Stromal cell of bone marrow (primary cell): ENCODE data around the gene RNF123.
"Not testable (repeated sequence)": the region's sequence is repeated elsewhere in the genome, so short reads cannot be mapped to it uniquely, and the experiment has no call there.

Experiments used
- DNase-seq: peaks from one replicate; pipeline ENCODE4 v3.0.0-alpha.2; 2012; ENCODE audit warnings: low read depth

RNF123 gene

GRCh38 chr3:49681232-49681522 lies 8.2 kb upstream of the RNF123 start:
- DNase-seq = no peak

- DNase-seq = no peak
These were observed 7.8 kb upstream of the RNF123 start for GRCh38 chr3:49681543-49681942.

- DNase-seq = no peak
These were observed 6.2 kb upstream of the RNF123 start for GRCh38 chr3:49683162-49683561.

- not testable (repeated sequence) for DNase-seq
These were observed 4.9 kb upstream of the RNF123 start for GRCh38 chr3:49684453-49684852.

DNA sequence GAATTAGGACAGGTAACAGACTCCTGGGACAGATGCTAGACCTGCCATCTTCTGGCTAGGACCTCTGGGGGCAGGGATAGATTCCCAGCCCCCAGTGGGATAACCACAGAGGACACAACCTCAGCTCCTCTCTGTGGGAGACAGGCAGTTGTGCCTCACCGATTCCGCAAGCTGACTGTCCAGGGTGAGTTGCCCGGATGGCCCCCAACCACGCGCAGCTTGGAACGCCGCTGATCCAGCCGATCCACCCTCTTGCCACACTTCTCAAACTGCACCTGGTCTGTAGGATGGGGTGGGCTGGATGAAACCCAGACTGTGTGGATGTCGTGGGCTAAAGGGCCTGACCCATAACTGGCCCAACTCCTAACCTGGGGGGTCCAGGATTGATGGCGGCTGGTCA lies 4.3 kb upstream of the RNF123 start:
- not testable (repeated sequence) for DNase-seq

- not testable (repeated sequence) for DNase-seq
These were observed 3.5 kb upstream of the RNF123 start for GRCh38 chr3:49685846-49686245.

DNA sequence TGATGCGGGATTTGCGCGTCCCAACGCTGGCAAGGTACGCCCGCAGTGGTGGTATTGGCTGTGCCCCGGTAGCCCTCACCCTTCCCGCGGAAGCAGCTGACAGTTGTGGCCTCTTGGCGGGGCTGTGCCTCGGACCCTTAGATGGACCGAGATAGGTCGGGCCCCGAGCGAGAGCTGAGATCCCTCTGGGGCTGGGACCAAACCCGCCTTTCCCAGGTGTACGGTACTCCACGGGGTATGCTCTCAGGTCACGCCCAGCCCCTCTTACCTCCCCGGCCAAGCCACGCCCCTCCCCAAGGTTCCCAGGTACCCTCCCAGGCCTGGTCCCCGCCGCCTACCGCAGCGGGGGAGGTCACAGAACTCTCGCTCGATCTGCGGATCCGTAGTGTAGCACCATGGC lies 3.0 kb upstream of the RNF123 start:
- not testable (repeated sequence) for DNase-seq

DNA sequence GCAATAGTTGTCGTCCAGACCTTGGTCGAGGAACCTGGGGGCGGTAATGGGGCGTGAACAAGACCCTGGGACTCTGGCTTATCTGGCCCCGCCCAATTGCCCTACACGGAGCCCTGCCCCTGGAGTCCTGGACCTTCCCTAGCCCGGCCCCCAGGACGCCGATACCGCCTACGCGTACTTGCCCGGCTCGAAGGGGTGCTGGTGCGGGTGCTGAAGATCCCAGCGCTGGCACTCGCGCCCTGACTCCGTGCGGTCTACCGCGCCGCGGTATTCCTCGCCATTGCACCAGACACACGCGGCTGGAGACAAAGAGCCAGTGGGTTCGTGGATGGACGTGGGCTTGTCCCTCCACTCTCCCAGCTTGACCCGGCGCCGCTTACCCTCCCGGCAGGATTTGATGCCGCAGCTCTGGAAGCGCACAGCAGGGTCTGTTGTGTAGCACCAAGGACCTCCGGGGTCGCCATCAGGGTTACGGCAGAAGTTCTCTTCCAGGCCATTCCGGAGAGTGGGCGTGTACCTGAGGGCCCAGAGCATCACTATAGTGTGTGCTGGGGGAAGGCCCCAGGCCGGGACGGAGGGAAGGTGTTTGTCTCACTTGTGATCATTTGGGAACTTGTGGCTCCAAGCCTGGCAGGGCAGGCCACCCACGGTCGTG lies 2.5 kb upstream of the RNF123 start:
- DNase-seq = not testable (repeated sequence)

GRCh38 chr3:49687424-49687795 lies 1.9 kb upstream of the RNF123 start:
- DNase-seq = not testable (repeated sequence)

DNA sequence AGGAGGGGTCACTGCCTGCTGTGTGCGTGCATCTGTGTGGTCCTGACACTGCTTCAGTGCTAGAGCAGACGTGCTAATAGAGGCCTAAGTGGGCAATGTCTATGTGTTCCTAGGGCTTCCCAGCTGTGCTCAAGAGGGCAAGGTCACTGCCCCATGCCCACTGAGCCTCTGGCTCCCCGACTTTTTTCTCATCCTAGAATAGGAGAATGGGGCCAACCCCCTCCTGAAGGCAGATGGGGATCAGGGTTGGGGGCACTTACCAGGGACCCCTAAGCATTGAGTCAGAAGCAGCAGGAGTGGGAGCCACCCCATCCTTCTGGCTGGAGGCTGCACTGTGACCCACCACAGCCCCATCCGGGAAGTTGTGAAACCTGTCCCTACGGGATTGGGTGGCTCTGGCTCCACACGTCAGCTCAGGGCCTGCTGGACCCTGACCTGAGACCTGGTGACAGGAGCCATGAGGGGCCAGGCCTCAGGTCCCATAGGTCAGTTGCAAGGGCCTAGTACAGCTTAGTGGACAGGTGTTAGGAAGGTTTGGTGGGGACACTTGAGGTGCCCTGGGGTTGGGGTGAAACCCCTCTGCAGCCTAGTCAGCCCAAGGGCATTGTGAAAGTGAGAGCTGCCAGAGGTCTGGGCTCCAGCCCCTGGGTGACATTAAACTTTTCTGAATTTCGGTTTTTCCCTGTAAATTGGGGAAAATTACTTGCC lies 865 bp upstream of the RNF123 start:
- not testable (repeated sequence) for DNase-seq

DNA sequence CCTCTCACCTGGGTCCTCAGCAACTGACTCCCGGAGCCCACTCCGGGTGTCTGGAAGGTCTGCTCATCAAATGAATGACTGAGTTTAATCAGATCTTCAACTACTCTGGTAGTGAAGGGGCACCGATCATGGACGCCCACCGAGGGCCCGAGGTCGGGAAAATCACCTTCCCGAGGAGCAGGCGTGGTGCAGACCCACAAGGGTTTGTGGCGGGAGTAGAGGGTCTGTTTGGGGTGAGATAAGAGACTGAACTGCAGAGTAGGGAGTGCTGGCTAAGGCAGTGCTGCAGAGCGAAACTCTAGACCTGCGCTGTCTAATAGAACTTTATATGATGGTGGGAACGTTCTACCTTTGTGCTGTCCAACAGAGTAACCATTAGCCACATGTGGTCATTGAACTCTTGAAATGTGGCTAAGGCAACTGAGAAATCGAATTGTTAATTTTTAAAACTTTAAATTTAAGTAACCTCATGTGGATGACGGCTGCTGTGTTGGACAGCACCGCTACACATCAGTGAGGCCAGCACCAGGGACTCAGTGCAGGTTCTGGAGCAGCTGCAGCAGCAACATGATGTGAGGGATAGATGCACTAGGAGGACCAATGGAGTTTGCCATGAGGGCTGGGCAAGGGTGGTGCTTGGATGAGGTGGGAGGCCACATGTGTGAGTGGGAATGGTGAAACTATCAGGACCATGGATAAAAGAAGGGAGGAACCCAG lies 709 bp downstream of the RNF123 start:
- DNase-seq = not testable (repeated sequence)

- DNase-seq = not testable (repeated sequence)
These were observed 1.5 kb downstream of the RNF123 start for GRCh38 chr3:49690856-49691255.

- not testable (repeated sequence) for DNase-seq
These were observed 2.1 kb downstream of the RNF123 start for GRCh38 chr3:49691481-49691880.

DNA sequence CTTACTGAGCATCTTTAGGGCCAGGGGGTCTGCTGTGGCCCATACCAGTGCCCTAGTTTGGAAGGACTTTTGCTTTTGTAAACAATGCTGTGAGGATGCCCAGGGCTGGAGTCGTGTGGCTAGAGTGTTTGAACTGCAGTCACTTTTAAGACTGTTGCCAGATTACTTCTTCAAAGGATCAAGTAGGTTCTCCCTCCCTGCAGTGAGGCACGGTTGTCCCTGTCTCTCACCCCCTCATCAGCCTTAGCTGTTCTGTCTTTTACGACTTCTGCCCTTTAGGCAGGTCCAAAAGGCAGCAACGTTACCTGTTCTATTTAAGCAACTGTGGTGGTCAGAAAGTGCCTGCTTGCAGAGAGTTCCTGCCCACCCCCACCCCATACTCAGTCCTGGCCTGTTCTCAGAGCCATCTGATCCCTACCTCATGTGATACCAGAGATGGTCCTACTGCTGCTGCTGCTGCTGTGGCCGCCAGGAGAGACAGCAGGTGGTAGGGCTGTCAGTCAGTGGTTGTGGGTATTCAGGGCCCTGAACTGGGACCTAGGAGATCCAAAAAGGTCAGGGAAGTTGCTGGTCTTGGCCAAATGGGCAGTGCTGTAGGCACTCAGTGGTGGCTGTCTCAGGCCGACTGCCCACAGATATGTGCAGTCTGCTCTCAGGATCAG lies 5.2 kb downstream of the RNF123 start:
- DNase-seq = not testable (repeated sequence)

- DNase-seq = not testable (repeated sequence)
These were observed 6.1 kb downstream of the RNF123 start for GRCh38 chr3:49695350-49696015.

DNA sequence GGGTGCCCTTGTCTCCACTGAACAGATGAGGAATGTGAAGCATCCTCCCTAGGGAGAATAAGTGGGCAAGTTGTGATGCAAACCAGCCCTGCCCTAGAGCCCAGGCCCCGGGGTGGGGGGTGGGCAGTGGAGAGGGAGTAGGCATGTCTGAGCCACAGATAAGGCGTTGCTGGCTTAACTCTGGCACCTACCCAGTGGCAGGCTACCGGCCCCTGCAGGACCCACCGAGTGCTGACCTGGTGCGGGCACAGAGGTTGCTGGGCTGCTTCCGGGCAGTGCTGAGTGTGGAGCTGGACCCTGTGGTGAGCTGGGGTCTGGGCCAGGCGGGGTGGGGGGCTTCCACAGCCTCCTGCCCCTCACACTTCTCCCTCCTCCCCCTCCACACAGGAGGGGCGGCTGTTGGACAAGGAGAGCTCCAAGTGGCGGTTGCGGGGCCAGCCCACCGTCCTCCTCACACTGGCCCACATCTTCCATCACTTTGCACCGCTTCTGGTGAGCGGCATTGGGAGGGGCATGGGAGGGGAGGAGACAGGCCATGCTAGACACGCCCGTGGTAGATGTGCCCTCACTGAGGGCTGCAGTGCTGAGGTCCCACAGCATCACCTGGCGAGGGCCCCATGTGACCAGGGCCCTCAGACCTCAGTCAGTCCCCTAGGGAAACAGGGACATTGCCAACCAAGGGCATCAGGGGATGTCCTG lies 10.1 kb downstream of the RNF123 start:
- no peak for DNase-seq

- DNase-seq = no peak
These were observed 10.7 kb downstream of the RNF123 start for GRCh38 chr3:49700014-49700413.

DNA sequence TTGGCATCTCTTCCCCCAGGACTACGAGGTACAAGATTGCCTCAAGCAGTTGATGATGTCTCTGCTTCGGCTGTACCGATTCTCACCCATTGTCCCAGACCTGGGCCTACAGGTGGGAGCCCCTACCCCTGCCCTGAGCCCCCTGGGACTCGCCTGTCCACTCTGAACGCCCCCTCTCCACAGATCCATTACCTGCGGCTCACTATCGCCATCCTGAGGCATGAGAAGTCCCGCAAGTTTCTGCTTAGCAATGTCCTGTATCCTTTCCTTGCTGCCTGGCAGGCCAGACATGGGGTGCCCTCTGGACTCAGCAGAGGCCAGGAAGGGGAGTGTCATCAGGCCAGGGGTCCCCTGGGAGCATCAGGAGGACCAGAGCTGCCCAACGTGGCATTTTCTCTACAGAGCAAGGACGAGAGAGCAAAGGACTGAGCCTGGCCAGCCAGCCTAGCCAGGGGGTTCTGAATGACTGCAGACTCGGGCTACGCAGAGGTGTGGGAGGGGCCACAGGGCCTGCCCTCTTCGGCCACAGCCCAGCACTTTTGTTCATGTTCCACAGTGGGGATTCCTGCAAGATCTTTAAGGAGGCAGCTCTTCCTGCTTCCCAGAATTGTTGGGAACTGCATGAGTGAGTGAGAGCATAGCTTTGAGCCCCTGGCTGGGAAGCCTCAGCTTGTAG lies 11.2 kb downstream of the RNF123 start:
- DNase-seq = no peak

DNA sequence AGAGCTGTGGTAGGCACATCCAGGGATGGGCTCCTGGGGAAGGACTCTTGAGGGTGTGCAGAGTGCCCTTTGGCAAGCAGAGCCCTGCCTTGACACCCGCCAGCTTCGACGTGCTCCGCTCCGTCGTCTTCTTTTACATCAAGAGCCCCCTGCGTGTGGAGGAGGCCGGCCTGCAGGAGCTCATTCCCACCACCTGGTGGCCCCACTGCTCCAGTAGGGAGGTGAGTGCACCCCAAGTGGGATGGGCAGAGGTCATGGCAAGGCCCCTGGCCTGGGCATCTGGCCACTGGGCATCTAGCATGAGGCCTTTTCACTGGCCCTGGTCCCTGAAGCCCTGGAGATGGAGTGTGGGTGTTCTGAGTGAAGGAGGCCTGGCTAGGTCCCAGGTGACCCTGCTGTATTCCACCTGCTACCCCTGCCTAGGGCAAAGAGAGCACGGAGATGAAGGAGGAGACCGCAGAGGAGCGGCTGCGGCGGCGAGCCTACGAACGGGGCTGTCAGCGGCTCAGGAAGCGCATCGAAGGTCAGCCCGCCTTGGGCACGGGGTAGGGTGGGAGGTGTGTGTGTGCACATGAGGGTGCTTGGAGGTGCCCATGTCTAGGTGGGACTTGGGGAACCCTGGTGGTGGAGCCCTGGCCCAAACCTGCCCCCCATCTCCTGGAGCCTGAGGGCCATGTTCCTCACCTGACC lies 12.2 kb downstream of the RNF123 start:
- DNase-seq = no peak

- no peak for DNase-seq
These were observed 13.3 kb downstream of the RNF123 start for GRCh38 chr3:49702672-49703071.
